Measurements from ENCODE around the gene MYOF.

MYOF gene

GRCh38 chr10:93356516-93356915, 125.6 kb downstream of the MYOF start:
- no peak for DNase-seq (ENCODE audit: extremely low spot score)
- ChIA-PET POLR2A (no interaction called here), CTCF (interaction anchor here (0.9 to 2.5 kb wide), 8 partner anchors 12 to 156 kb away, joined by 3 to 10 read pairs (median 6); no protein-coding TSS in a partner anchor)
- TF ChIP-seq CTCF (IDR thresholded peaks at IDR 0.05; ENCODE audit: control extremely low read depth, extremely low read depth, low read depth, missing control alignments), result no peak

GRCh38 chr10:93352638-93353383, 129.3 kb downstream of the MYOF start:
- peak; percentile 48 for DNase-seq (ENCODE audit: extremely low spot score)
- ChIA-PET CTCF (interaction anchor here (0.7 to 3.6 kb wide), 20 partner anchors 9 to 467 kb away, joined by 3 to 17 read pairs (median 5); partner anchors contain the start of gene MYOF), POLR2A (no interaction called here)
- peak; percentile 54 for TF ChIP-seq CTCF (IDR thresholded peaks at IDR 0.05; ENCODE audit: control extremely low read depth, extremely low read depth, low read depth, missing control alignments)

GRCh38 chr10:93346694-93347093, 135.4 kb downstream of the MYOF start:
- ChIA-PET POLR2A (no interaction called here), CTCF (interaction anchor here (0.7 to 1.5 kb wide), 2 partner anchors 231 to 267 kb away, joined by 3 read pairs; no protein-coding TSS in a partner anchor)
- no peak for DNase-seq (ENCODE audit: extremely low spot score)
- TF ChIP-seq CTCF (IDR thresholded peaks at IDR 0.05; ENCODE audit: control extremely low read depth, extremely low read depth, low read depth, missing control alignments), result no peak

GRCh38 chr10:93346108-93346507, 136.0 kb downstream of the MYOF start:
- ChIA-PET POLR2A (no interaction called here), CTCF (interaction anchor here (0.7 to 1.7 kb wide), 2 partner anchors 8 to 266 kb away, joined by 3 to 4 read pairs; no protein-coding TSS in a partner anchor)
- no peak for TF ChIP-seq CTCF (IDR thresholded peaks at IDR 0.05; ENCODE audit: control extremely low read depth, extremely low read depth, low read depth, missing control alignments)
- no peak for DNase-seq (ENCODE audit: extremely low spot score)

- ChIA-PET POLR2A (no interaction called here), CTCF (interaction anchor here (1.0 to 1.7 kb wide), 4 partner anchors 8 to 380 kb away, joined by 3 to 7 read pairs (median 4); no protein-coding TSS in a partner anchor)
- DNase-seq (ENCODE audit: extremely low spot score), result no peak
- TF ChIP-seq CTCF (IDR thresholded peaks at IDR 0.05; ENCODE audit: control extremely low read depth, extremely low read depth, low read depth, missing control alignments), result no peak
Observed at GRCh38 chr10:93344691-93345090, 137.4 kb downstream of the MYOF start.

- DNase-seq (ENCODE audit: extremely low spot score), result no peak
- ChIA-PET CTCF (no interaction called here), POLR2A (no interaction called here)
- TF ChIP-seq CTCF (IDR thresholded peaks at IDR 0.05; ENCODE audit: control extremely low read depth, extremely low read depth, low read depth, missing control alignments), result no peak
Observed at GRCh38 chr10:93342921-93343320, 139.2 kb downstream of the MYOF start.

Data from GM10248 (cell line).